ENCODE data around the gene DNASE1. TPM values are rescaled to one million over a fixed set of nuclear protein-coding genes. Genes with fewer than 3 reads are reported as not detected.

DNASE1 gene
- polyA plus RNA-seq, 1 of the 3 experiments (the other 2 are of a cell fraction): 19.8 TPM

- H3K27ac ChIP-seq (ENCODE audit: low read depth in 2 of 2, low read length in 1 of 2): no peak overlapping the region
- H4K20me1 ChIP-seq (ENCODE audit: insufficient read depth): no peaks in the 10 kb centered on the region
- H3K27me3 ChIP-seq (ENCODE audit: insufficient read depth): no peaks in the 10 kb centered on the region
- H3K36me3 ChIP-seq (replicated peaks in 1 of 2; ENCODE audit: control insufficient read depth in 1 of 2, insufficient read depth in 2 of 2, low read length in 1 of 2): peaks cover 0 to 3% of the 10 kb centered on the region in 2 experiments
- no peaks in the 10 kb centered on the region for H3K9me3 ChIP-seq
- no peak overlapping the region for H3K4me2 ChIP-seq
- no peak overlapping the region for H3K9ac ChIP-seq
- no peak overlapping the region for H3K4me3 ChIP-seq (ENCODE audit: low read depth in 2 of 2, low read length in 1 of 2)
- TF ChIP-seq CTCF (IDR thresholded peaks at IDR 0.05): no peak
- no peak for TF ChIP-seq YY1 (IDR thresholded peaks at IDR 0.05; ENCODE audit: low read depth)
- no peak overlapping the region for H2AFZ ChIP-seq (ENCODE audit: low read depth)
- no peak for DNase-seq
- no peaks in the 10 kb centered on the region for H3K9me2 ChIP-seq
- ChIA-PET POLR2A (no interaction called here), CTCF (interaction anchor here (3.4 kb wide), 1 partner anchor 11 kb away, joined by 18 read pairs; no protein-coding TSS in a partner anchor)
- H3F3A ChIP-seq (replicated peaks; ENCODE audit: insufficient read depth): peaks cover 12% of the 10 kb centered on the region
- H3K4me1 ChIP-seq (ENCODE audit: control insufficient read depth in 1 of 2, insufficient read depth in 2 of 2, low read depth in 1 of 2, low read length in 1 of 2): no peaks in the 10 kb centered on the region
- peaks cover 19% of the 10 kb centered on the region; the same call in 1 of the 2 replicates for H3K79me2 ChIP-seq (ENCODE audit: insufficient read depth)
- WGBS (ENCODE audit: low lambda C conversion rate): 88% methylated on average over 7 of the region's 7 CpGs
Observed at GRCh38 chr16:3702082-3702481, 47.6 kb downstream of the DNASE1 start.

- Histone ChIP-seq H2AFZ (ENCODE audit: low read depth) (no peak overlapping the region), H3K27me3 (ENCODE audit: insufficient read depth) (no peaks in the 10 kb centered on the region), H4K20me1 (ENCODE audit: insufficient read depth) (peaks cover 2% of the 10 kb centered on the region; the same call in 1 of the 2 replicates), H3K9me3 (no peaks in the 10 kb centered on the region), H3K4me3 (ENCODE audit: low read depth in 2 of 2, low read length in 1 of 2) (no peak overlapping the region), H3F3A (replicated peaks; ENCODE audit: insufficient read depth) (peaks cover 7% of the 10 kb centered on the region), H3K9ac (no peak overlapping the region), H3K27ac (ENCODE audit: low read depth in 2 of 2, low read length in 1 of 2) (no peak overlapping the region), H3K4me1 (ENCODE audit: control insufficient read depth in 1 of 2, insufficient read depth in 2 of 2, low read depth in 1 of 2, low read length in 1 of 2) (no peaks in the 10 kb centered on the region), H3K4me2 (no peak overlapping the region), H3K36me3 (replicated peaks in 1 of 2; ENCODE audit: control insufficient read depth in 1 of 2, insufficient read depth in 2 of 2, low read length in 1 of 2) (peaks cover 0 to 3% of the 10 kb centered on the region in 2 experiments), H3K79me2 (ENCODE audit: insufficient read depth) (peaks cover 38% of the 10 kb centered on the region), H3K9me2 (no peaks in the 10 kb centered on the region)
- DNase-seq: no peak
- TF ChIP-seq YY1 (IDR thresholded peaks at IDR 0.05; ENCODE audit: low read depth): no peak
- TF ChIP-seq ELF1 (IDR thresholded peaks at IDR 0.05): no peak
- TF ChIP-seq SIN3A (IDR thresholded peaks at IDR 0.05; ENCODE audit: borderline replicate concordance, low read depth, low read length): no peak
- TF ChIP-seq JUND (IDR thresholded peaks at IDR 0.05): no peak
- no peak for TF ChIP-seq USF1 (IDR thresholded peaks at IDR 0.05; ENCODE audit: borderline replicate concordance, low read depth)
- no peak for TF ChIP-seq RFX5 (IDR thresholded peaks at IDR 0.05; ENCODE audit: low read length)
- no peak for TF ChIP-seq MXI1 (IDR thresholded peaks at IDR 0.05; ENCODE audit: low read depth, low read length)
- no peak for TF ChIP-seq RXRA (IDR thresholded peaks at IDR 0.05; ENCODE audit: borderline replicate concordance, low read depth)
- no peak for TF ChIP-seq CTCF (IDR thresholded peaks at IDR 0.05)
- TF ChIP-seq GABPA (IDR thresholded peaks at IDR 0.05; ENCODE audit: low read depth): no peak
- no peak for TF ChIP-seq CHD2 (IDR thresholded peaks at IDR 0.05; ENCODE audit: low read length, partially characterized antibody)
- no peak for TF ChIP-seq TAF1 (IDR thresholded peaks at IDR 0.05; ENCODE audit: borderline replicate concordance, low read depth, low read length)
- TF ChIP-seq MAX (IDR thresholded peaks at IDR 0.05; ENCODE audit: low read depth): no peak
- no peak for TF ChIP-seq FOXJ3 (CRISPR knock-in tag; IDR thresholded peaks at IDR 0.05)
- TF ChIP-seq GATA2 (CRISPR knock-in tag; IDR thresholded peaks at IDR 0.05): no peak
- no peak for TF ChIP-seq RAD21 (IDR thresholded peaks at IDR 0.05; ENCODE audit: low read length)
- 95% methylated on average over 10 of the region's 10 CpGs for WGBS (ENCODE audit: low lambda C conversion rate)
- CTCF ChIA-PET: no interaction called here
- POLR2A ChIA-PET: no interaction called here
Observed at GRCh38 chr16:3706253-3707012, 51.9 kb downstream of the DNASE1 start.

Measured in SK-N-SH (cell line).